ENCODE data around the gene ZNF280C.

- no peak for TF ChIP-seq CTCF (IDR thresholded peaks at IDR 0.05)
- no peak for TF ChIP-seq POLR2A (IDR thresholded peaks at IDR 0.05)
These were observed 33.3 kb upstream of the ZNF280C start for GRCh38 chrX:130301977-130302376.
